T-helper 1 cell (primary cell): Measurements from ENCODE around the gene EXOC3L2.
"Not testable (repeated sequence)": the region's sequence is repeated elsewhere in the genome, so short reads cannot be mapped to it uniquely, and the experiment has no call there.

Source experiments
- DNase-seq, 5 donors: peaks; one replicate each; pipeline ENCODE4 v3.0.0-alpha.2; 2012 to 2020
- total RNA-seq, 4 donors: gene quantifications; one replicate each; lab custom pipeline; 2026; lab: John Stamatoyannopoulos, UW

Gene EXOC3L2
- 0 reads per million in 4 donors for total RNA-seq

DNA sequence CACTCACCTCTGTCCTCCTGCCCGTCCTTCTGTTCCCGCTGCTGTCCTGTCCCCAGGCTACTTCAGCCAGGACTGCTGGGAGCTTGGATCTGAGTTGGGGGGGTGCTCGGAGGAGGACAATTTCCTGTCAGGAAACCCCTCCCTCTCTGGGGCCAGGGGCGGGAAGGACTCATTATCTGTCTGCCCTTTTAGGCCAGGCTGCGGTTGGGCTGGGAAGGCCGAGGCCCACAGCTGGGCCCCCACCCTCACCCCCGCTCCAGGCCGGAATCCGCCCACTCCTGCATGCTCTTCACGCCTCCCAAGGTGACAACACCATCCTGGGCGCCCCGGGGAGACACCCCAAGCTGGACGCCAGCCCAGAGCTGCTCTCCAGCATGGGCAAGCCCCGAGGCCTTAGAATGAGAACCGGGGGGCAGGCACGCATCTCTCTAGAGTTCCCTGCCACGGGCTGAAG, at the start of gene EXOC3L2:
EXOC3L2 (minus strand) TSS at position 74 of the 454 bp plus-strand sequence. CDS start 6,362 bp downstream, outside the sequence.
- no peak for DNase-seq

DNA sequence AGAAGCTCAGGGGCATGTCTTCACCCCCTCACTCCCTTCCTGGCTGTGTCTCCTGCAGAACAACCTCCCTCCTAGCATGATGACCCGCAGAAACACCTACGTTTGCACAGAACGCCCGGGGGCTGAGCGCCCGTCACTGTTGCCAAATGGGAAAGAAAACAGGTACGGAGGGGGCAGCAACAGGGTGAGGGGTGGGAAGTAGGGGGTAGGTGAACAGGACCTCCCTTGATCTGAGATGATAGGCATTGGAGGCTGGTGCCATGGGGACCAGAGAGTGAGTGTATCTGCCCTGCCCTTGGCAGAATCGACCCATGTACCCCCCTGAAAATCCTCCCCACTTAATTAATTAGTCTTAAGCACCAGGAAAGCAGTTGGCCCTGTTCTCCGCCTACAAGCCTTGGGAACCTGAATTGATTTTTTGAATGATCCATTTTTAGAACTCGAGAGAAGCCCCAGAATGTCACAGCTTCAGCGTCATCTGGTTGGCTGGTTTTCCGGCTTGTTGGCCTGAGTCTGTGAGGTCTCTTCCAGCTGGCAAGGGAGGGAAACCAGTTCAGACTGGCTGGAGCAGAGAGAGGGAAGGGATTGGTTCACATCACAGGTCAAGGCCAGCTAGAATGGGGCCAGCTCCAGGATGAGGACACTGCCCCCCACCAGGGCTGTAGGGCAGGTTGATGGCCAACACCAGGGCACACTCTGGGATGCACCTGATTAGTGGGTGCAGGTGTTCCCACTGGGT, 49.3 kb upstream of the EXOC3L2 start:
- no peak for DNase-seq

DNA sequence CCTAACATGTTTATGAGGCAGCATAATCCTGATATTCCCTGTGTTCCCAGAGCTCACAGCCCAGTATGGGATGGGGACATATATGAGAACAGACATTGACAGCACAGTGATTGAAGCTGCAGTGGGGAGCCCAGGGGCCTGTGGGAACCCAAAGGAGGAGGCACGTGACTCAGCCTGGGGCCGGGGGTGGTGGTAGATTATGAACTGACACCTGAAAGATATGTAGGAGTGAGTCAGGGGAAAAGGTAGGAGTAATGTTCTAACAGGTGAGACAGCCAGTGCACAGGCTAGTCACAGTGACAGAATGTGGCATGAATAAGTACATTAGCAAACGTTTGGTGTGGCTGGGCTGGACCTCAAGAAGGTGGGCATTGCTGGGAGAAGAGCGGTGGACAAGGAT, 48.5 kb upstream of the EXOC3L2 start:
- DNase-seq = no peak

DNA sequence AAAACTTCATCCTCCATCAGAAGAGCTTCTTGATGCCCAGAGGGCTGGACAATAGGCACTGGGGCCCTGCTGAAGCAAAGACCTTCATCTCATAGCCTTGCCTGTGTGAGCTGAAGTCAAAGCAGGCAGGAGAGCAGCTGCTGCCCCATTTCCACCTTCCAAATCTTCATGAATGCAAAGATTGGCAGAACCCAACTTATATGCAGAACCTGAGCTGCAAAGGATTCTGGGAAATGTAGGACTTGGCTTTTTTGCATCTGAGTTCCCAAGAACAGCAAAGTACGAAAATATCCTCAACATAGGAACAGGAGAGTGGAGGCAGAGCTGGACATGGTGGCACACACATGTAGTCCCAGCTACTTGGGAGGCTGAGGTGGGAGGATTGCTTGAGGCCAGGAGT, 46.6 kb upstream of the EXOC3L2 start:
- DNase-seq = no peak

DNA sequence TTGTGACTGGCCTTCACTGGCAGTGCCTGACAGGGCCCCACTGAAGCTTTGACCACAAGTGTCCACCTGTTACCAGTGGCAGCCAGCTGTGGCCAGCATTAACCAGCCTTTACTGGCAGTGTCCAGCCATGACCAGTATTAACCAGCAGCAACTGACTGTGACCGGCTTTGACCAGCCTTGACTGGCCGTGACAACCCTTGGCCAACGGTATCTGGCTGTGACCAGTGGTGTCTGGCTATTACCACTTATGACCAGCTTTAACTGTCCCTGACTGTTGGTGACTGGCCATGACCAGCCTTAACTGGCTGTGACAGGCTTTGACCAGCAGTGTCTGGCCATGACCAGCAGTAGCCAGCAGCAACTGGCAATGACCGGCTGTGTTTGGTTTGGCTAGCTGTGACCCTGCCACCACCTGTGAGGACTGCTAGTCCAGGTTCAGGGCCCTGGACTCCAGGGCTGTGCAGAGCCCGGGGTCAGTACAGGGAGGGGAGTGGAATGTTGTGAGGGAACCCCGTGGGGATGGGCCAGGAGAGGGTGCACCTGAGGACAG, 45.2 kb upstream of the EXOC3L2 start:
- no peak for DNase-seq

DNA sequence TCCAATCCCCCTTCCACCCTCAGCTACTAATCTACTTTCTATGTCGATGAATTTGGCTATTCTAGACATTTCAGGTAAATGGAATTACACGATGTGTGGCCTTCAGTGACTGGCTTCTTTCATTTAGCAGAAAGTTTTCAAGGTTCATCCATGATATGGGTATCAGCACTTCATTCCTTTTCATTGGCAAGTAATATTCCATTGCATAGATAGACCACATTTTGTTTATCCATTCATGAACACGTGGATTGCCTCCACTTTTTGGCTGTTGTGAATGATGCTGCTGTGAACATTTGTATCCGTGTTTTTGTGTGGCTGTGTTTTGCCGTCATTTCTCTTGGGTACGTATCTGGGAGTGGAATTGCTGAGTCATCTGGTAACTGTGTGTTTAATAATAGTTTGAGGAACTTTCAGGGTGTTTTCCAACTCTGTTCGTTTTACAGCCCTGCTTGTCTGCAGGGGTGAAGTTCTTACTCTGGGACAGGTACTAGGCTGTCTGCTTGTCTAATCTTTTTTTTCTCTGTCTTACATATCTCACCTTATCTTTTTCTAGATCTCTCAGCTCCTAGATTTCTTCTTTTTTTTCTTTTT, 38.3 kb upstream of the EXOC3L2 start:
- no peak for DNase-seq

DNA sequence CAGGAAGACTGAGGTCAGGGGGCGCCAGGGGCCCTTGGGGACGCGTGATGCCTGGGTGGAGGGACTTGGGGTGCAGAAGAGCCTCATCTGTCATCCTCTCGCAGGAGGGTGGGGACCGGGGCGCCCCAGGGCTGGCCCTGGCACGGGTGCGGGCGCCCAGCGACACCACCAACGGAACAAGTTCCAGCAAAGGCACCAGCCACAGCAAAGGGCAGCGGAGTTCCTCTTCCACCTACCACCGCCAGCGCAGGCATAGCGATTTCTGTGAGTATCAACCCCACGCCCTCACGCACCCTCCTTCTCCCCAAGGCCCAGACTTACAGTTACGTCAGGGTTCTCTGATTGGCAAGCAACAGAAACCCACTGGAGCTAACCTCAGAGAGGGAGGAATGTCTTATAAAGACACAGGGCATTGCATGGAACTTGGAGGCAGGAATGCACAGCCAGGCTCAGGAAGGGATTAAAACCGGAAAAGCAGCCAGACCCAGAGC, 35.3 kb upstream of the EXOC3L2 start:
- DNase-seq = no peak

DNA sequence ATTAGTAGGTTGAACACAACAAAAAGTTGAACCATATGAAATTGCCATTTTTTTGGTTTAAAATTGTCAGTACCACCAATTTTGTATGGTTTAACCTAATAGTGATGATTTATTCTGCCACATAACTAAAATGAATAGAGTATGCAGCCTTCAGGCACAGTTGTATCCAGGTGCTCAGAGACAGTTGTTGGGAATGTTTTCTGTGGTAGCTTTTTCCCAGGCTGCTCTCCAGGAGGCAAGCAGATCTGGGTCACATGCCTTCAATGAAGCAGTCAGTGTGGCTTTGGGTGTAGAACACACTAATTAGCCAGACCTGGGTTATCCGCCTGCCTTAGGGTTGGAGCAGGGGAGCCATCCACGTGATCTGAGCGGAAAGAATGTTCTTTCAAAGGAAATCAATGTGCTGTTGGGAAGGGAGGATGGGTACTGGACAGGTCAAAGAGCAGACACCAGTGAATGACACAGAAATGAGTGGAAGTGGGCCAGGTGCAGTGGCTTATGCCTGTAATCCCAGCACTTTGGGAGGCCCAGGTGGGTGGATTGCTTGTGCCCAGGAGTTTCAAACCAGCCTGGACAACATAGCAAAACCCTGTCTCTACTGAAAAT, 34.5 kb upstream of the EXOC3L2 start:
- no peak for DNase-seq

DNA sequence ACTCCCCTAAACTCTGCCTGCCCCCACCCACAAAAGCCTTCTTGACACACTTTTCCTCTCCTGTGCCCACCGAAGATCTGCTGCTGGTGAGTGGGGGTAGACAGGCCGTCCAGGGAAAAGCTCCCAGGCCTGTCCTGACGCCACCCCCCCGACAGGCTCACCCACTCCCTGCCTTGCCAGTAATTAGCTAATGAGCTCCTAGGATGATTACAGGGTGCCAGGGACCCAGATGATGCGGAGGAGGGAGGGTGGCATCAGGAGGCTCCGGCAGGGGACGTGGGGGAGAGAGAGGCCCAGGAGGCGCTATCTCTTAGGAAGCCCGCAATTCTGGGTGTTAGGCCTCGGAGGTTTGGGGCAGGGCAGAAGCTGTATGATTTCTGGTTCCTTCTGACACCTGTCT, 32.9 kb upstream of the EXOC3L2 start:
- DNase-seq = no peak

DNA sequence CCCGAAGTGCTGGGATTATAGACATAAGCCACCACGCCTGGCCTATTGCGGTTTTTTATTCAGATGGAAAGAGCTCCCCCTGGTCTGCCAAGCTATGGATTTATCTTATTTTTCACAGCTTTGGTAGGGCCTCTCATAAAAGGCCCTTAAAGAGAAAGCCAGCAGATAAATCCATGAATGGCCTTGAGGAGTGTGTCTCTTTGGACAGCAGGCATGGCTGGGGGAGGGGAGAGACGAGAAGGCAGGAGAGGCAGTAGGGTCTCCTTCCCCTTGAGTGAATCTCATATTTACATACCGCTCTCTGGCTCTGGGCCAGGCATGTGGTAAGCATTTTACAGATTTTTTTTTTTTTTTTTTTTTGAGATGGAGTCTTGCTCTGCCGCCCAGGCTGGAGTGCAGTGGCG, 31.1 kb upstream of the EXOC3L2 start:
- no peak for DNase-seq

DNA sequence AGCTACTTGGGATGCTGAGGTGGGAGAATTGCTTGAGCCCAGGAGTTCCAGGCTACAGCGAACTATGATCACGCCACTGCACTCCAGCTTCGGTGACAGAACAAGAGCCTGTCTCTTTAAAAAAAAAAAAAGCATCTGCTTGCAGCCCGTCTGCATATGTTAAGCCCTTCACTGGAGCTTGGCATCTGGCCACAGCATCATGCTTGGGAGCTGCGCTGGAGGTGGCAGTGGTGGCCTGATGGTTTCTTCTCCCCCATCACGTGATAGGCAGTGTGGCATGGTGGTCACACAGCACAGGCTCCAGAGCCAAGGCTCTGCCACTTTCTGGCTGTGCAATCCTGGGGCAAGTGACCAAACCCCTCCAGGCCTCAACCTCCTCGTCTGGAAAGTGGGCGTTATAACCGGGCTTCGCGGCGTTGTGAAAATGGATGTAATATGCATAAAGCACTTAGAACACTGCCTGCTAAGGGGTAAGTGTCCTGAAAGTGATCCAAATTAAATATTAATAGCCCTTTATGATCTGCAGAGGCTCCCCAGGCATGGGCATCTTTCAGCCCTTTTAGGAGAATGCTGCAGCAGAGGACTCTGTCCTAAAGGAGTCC, 30.3 kb upstream of the EXOC3L2 start:
- DNase-seq = no peak

DNA sequence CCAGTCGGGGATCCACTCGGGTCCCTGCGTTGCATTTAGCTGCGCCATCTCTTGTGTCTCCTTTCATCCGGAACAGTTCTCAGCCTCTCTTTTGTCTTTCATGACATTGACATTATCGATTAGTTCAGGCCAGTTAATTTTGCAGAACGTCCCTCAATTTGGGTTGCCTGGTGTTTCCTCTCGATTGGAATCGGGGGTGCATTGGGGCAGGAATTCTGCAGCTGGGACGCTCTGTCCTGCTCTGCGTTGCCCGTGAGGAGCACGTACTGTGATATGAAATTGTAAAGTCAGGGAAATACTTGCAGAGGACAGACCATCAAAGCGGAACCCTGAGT, 28.3 kb upstream of the EXOC3L2 start:
- no peak for DNase-seq

DNA sequence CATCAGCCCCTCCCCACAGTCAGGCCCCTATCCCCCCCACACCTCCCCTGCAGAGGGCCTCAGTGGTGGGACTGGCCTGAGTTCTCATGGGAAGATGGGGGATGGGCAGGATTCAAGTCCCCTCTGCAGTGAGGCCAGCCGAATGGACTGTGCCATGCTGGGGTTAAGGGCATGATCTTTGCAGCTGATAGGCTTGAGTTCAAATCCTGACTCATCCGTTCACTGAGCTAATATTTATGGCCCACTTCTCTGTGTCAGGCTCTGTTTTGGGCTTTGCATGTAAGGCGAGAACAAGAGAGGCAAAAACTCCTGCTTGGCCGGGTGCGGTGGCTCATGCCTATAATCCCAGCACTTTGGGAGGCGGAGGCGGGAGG, 26.5 kb upstream of the EXOC3L2 start:
- no peak for DNase-seq

DNA sequence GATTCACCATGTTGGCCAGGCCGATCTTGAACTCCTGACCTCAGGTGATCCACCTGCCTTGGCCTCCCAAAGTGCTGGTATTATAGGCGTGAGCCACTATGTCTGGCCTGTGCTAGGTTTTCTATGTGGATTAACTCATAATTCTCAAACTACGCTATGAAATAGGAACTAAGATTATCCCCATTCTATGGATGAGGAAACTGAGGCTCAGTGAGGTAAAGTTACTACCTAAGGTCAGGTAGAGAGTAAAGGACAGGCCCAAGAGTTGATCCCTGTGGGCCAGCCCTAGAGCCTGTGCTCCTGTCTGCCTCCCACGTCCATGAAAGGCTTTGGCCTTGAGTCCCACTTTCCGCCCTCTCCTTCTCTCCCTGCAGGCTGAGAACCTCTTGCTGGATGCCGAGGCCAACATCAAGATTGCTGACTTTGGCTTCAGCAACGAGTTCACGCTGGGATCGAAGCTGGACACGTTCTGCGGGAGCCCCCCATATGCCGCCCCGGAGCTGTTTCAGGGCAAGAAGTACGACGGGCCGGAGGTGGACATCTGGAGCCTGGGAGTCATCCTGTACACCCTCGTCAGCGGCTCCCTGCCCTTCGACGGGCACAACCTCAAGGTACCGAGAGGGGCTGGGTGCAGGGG, 26.0 kb upstream of the EXOC3L2 start:
- no peak for DNase-seq

DNA sequence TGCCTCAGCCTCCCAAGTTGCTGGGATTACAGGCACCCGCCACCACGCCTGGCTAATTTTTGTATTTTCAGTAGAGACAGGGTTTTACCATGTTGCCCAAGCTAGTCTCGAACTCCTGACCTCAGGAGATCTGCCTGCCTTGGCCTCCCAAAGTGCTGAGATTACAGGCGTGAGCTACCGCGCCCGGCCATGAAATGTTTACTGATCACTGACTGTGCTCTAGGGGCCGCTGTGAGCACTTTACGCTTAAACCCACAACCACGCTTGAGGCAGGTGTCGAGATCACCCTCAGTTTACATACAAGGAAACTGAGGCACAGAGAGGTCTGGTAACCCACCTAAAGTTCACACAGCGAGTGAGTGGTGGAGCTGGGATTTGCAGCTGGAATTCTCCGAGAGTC, 24.7 kb upstream of the EXOC3L2 start:
- not testable (repeated sequence) for DNase-seq

DNA sequence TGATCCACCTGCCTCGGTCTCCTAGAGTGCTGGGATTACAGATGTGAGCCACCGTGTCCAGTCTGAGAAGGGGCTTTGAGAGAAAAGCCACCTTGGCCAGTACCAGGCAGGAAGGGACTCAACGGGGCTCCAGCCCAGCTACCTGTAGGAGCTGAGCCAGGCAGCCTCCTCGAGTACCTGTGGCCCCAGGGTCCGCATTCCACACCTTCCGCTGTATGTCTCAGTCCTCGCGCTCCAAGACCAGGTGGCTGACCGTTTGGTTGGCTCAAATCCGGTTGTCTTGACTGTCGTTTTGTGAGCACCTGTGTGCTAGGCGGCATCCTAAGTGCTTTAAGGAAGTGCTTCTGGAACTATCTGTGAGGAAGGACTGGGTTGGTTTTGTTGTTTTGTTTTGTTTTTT, 22.1 kb upstream of the EXOC3L2 start:
- DNase-seq = no peak

DNA sequence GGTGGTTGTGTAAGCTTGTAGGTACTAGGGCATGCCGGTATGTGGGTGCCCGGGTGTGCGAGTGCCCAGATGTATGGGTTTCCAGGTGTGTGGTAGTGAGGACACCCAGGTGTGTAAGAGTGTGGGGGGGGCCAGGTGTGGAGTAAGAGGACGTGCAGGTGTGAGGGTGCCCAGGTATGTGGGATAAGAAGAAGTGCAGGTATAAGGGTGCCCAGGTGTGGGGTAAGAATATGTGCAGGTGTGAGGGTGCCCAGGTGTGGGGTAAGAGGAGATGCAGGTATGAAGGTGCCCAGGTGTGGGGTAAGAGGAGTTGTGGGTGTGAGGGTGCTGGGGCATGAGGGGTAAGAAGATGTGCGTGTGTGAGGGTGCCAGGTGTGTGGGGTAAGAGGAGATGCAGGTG, 20.2 kb upstream of the EXOC3L2 start:
- no peak for DNase-seq

DNA sequence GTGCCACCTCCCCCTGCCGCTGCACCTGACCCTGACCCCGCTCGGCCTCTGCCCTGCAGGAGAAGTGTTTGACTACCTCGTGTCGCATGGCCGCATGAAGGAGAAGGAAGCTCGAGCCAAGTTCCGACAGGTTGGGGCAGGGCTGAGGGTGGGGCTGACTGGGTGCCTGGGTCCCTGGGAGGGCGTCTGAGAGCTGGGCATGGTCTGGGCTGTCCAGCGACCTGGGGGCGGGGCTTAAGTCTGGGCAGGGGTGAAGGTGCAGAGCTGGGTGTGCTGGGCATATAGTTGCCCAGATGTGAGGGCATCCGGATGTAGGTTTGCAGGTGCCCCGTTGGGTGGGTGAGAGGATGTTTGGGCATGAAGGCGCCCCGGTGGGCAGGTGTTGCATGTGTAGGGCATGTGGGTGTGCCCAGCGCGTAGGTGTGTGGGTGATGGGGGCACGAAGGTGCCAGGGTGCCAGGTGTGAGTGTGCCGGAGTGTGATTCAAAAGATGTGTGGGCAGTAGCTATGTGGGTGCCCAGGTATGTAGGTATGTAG, 19.6 kb upstream of the EXOC3L2 start:
- no peak for DNase-seq

DNA sequence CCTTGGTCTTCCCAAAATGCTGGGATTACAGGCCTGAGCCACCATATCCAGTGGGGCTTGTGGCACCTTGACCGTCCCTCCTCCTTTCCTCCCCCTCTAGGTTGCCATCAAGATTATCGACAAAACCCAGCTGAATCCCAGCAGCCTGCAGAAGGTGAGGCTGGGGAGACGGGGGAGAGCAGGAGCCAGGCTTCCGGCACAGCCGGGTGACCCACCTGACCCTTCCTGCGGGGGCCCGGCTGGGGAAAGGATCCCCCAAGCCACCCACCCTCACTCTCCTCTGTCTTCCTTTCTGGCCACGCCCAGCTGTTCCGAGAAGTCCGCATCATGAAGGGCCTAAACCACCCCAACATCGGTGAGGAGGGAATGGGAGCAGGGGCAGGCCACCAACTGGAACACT, 17.8 kb upstream of the EXOC3L2 start:
- DNase-seq = no peak

DNA sequence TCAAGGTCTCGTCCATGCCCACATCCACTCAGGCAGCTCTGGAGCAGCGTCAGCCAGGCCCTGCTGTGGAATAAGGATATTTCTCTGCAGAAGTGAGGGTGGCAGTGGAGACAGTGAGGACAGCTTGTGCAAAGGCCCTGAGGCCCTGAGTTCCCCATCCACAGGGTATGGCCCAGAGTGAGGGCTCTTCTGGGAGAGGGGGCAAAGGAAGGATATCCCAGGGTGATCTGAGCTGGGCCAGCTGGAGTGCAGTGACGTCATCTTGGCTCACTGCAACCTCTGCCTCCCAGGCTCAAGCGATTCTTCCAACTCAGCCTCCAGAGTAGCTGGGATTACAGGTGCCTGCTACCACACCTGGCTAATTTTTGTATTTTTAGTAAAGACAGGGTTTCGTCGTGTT, 17.4 kb upstream of the EXOC3L2 start:
- no peak for DNase-seq

DNA sequence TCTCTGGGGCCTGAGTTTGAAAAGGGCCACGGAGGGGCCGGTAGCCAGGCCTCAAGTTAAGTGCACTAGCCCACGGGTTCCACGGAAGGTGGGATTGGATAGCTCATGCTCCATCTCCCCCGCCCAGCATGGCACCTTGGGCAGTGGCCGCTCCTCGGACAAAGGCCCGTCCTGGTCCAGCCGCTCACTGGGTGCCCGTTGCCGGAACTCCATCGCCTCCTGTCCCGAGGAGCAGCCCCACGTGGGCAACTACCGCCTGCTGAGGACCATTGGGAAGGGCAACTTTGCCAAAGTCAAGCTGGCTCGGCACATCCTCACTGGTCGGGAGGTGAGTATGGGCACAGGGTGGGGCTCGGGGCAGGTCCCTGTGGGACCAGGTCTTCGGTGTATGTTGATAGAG, 13.7 kb upstream of the EXOC3L2 start:
- DNase-seq = no peak

DNA sequence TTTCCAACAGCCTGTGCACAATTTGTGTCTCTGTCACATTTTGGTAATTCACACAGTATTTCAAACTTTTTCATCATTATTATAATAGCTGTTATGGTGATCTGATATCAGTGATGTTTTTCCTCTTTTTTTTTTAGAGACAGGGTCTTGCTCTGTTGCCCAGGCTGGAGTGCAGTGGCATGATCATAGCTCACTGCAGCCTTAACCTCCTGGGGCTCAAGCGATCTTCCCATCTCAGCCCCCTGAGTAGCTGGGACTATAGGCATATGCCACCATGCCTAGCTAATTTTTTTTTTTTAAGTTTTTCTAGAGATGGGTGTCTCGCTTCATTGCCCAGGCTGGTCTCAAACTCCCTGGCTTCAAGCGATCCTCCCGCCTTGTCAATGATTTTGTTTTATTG, 11.6 kb upstream of the EXOC3L2 start:
- no peak for DNase-seq
